ENCODE results near the gene CCR7. TPM values are rescaled to one million over a fixed set of nuclear protein-coding genes. Genes with fewer than 3 reads are reported as not detected.

The CCR7 gene
- total RNA-seq, result not detected in 2 replicates

- DNase-seq (ENCODE audit: low read depth), result no peak
Measured at GRCh38 chr17:40564883-40565768, at the start of gene CCR7. Gene CCR7 (minus strand): TSS chr17:40565472. CDS start chr17:40565409, 63 bp downstream.

- DNase-seq (ENCODE audit: low read depth), result no peak
Measured at GRCh38 chr17:40614431-40615067, 49.3 kb upstream of the CCR7 start.

GRCh38 chr17:40613467-40614154 is 48.3 kb upstream of the CCR7 start:
- DNase-seq (ENCODE audit: low read depth), result no peak

- DNase-seq (ENCODE audit: low read depth), result no peak
Measured at GRCh38 chr17:40612599-40613244, 47.5 kb upstream of the CCR7 start.

GRCh38 chr17:40611840-40612474 is 46.7 kb upstream of the CCR7 start:
- no peak for DNase-seq (ENCODE audit: low read depth)

- no peak for DNase-seq (ENCODE audit: low read depth)
Measured at GRCh38 chr17:40610359-40610758, 45.1 kb upstream of the CCR7 start.

- no peak for DNase-seq (ENCODE audit: low read depth)
Measured at GRCh38 chr17:40608061-40608581, 42.8 kb upstream of the CCR7 start.

GRCh38 chr17:40607641-40608040 is 42.4 kb upstream of the CCR7 start:
- no peak for DNase-seq (ENCODE audit: low read depth)

GRCh38 chr17:40606548-40607353 is 41.5 kb upstream of the CCR7 start:
- no peak for DNase-seq (ENCODE audit: low read depth)

GRCh38 chr17:40605306-40605705 is 40.0 kb upstream of the CCR7 start:
- DNase-seq (ENCODE audit: low read depth), result no peak

GRCh38 chr17:40604327-40605080 is 39.2 kb upstream of the CCR7 start:
- no peak for DNase-seq (ENCODE audit: low read depth)

- no peak for DNase-seq (ENCODE audit: low read depth)
Measured at GRCh38 chr17:40602445-40603443, 37.5 kb upstream of the CCR7 start.

- DNase-seq (ENCODE audit: low read depth), result no peak
Measured at GRCh38 chr17:40600486-40601046, 35.3 kb upstream of the CCR7 start.

GRCh38 chr17:40599468-40599763 is 34.1 kb upstream of the CCR7 start:
- no peak for DNase-seq (ENCODE audit: low read depth)

- DNase-seq (ENCODE audit: low read depth), result no peak
Measured at GRCh38 chr17:40598619-40599467, 33.6 kb upstream of the CCR7 start.

GRCh38 chr17:40598301-40598618 is 33.0 kb upstream of the CCR7 start:
- no peak for DNase-seq (ENCODE audit: low read depth)

GRCh38 chr17:40597556-40598300 is 32.5 kb upstream of the CCR7 start:
- no peak for DNase-seq (ENCODE audit: low read depth)
